Transverse colon (tissue), 3 donors: ENCODE data around the gene PFKFB2.

ENCODE experiments used
- CTCF ChIP-seq, 5 experiments: fragments of 200-600 bp in 3 of 5; fragments of 450-650 bp in 2 of 5; sonication (generic) in 3 of 5; IDR thresholded peaks; 1 replicate in 2 of 5; 2 replicates in 3 of 5; pipeline ENCODE4 v1.5.1; 2016 to 2017; ENCODE audit warnings: antibody characterized with exemption in 5 of 5, inconsistent platforms in 3 of 5, mild to moderate bottlenecking in 2 of 5, moderate library complexity in 1 of 5
- EP300 ChIP-seq: sonication (generic); formaldehyde crosslinking; IDR thresholded peaks from one replicate; pipeline ENCODE4 v1.6.1; 2017; ENCODE audit warnings: antibody characterized with exemption, low read depth

GRCh38 chr1:207049514-207049913, 3.6 kb upstream of the PFKFB2 start:
- no peak for TF ChIP-seq CTCF (IDR thresholded peaks at IDR 0.05)
- no peak for TF ChIP-seq EP300
